Peyer's patch (tissue), 4 donors: ENCODE results near the gene USB1. TPM values are rescaled to one million over a fixed set of nuclear protein-coding genes. Genes with fewer than 3 reads are reported as not detected.

Experiments
- DNase-seq, 3 donors: peaks; one replicate each; pipeline ENCODE4 v3.0.0-alpha.2; 2017 to 2019
- H3K27ac ChIP-seq, 4 donors: fragments of 200-600 bp; sonication (generic); one replicate each; pipeline ENCODE4 v1.5.1; 2016 to 2019
- H3K27me3 ChIP-seq, 2 donors: fragments of 200-600 bp; sonication (generic); one replicate each; pipeline ENCODE4 v1.5.1; 2019
- H3K36me3 ChIP-seq, 3 donors: fragments of 200-600 bp; sonication (generic); one replicate each; pipeline ENCODE4 v1.5.1; 2016 to 2019
- H3K4me1 ChIP-seq, 4 donors: fragments of 200-600 bp; sonication (generic); one replicate each; pipeline ENCODE4 v1.5.1; 2016 to 2019
- H3K4me3 ChIP-seq, 4 donors: fragments of 200-600 bp; sonication (generic); 1 replicate in 3 of 4; 2 replicates in 1 of 4; pipeline ENCODE4 v1.5.1; 2016 to 2019; ENCODE audit warnings: mild to moderate bottlenecking in 1 of 4
- H3K9me3 ChIP-seq, 4 donors: fragments of 200-600 bp; sonication (generic); one replicate each; pipeline ENCODE4 v1.5.1; 2016 to 2019; ENCODE audit warnings: mild to moderate bottlenecking in 1 of 4
- CTCF ChIP-seq, 6 experiments: fragments of 450-650 bp in 4 of 6; fragments of 200-600 bp in 2 of 6; sonication (generic) in 1 of 6; IDR thresholded peaks; one replicate each; pipeline ENCODE4 v1.5.1; 2017 to 2019; ENCODE audit warnings: antibody characterized with exemption in 6 of 6, mild to moderate bottlenecking in 3 of 6, moderate library complexity in 1 of 6
- POLR2A ChIP-seq, 2 donors: fragments of 450-650 bp; IDR thresholded peaks; one replicate each; pipeline ENCODE4 v1.5.1; 2017; ENCODE audit warnings: antibody characterized with exemption in 2 of 2, mild to moderate bottlenecking in 2 of 2, moderate library complexity in 2 of 2
- total RNA-seq, 4 donors: library from RNA; depleted of rRNA; stranded (reverse); fragments of >200 nt; gene quantifications; one replicate each; pipeline ENCODE4 v1.1.0, GENCODE V29; 2016

The USB1 gene
- total RNA-seq, 4 donors from 2014 or later = 25.6 to 80.0 (median 42.7) TPM

GRCh38 chr16:57998992-57999365, 2.2 kb upstream of the USB1 start:
- peak overlapping the region in 2 of 4 donors; percentile 89 to 94 for H3K27ac ChIP-seq

GRCh38 chr16:57999366-57999970, 1.7 kb upstream of the USB1 start:
- peaks cover 0 to 37% (median 0%) of the 10 kb centered on the region in 3 donors for H3K36me3 ChIP-seq
- peak in 1 of 3 donors; percentile 23 for DNase-seq
- TF ChIP-seq CTCF (IDR thresholded peaks at IDR 0.05) = peak in 1 of 6 experiments; percentile 10
- no peak for TF ChIP-seq POLR2A (IDR thresholded peaks at IDR 0.05)
- H3K9me3 ChIP-seq = no peaks in the 10 kb centered on the region
- H3K4me1 ChIP-seq = peaks cover 4 to 24% (median 5%) of the 10 kb centered on the region in 4 donors
- peak overlapping the region; percentile 83 to 94 (median 86) for H3K27ac ChIP-seq
- H3K27me3 ChIP-seq = no peaks in the 10 kb centered on the region
- peak overlapping the region; percentile 64 to 95 (median 67) for H3K4me3 ChIP-seq

More at GRCh38 chr16:57998992-57999365, 2.2 kb upstream of the USB1 start:
- no peak for DNase-seq
- no peaks in the 10 kb centered on the region for H3K27me3 ChIP-seq
- peak overlapping the region in 1 of 4 donors; percentile 64 for H3K4me3 ChIP-seq
- TF ChIP-seq POLR2A (IDR thresholded peaks at IDR 0.05) (no peak), CTCF (IDR thresholded peaks at IDR 0.05) (no peak)
- peaks cover 4 to 24% (median 5%) of the 10 kb centered on the region in 4 donors for H3K4me1 ChIP-seq
- no peaks in the 10 kb centered on the region for H3K9me3 ChIP-seq
- peaks cover 0 to 37% (median 0%) of the 10 kb centered on the region in 3 donors for H3K36me3 ChIP-seq

- peak within 1 kb of the TSS; percentile 64 to 95 (median 67) for H3K4me3 ChIP-seq
Observed at GRCh38 chr16:57999971-58000705, 1.1 kb upstream of the USB1 start, which contains the start of gene ZNF319. ZNF319 (minus strand) TSS chr16:58000672; CDS start chr16:57998265, 2,407 bp downstream.

GRCh38 chr16:58001781-58002415, 691 bp downstream of the USB1 start:
- DNase-seq = no peak
- Histone ChIP-seq H3K36me3 (peaks cover 0 to 32% (median 0%) of the 10 kb centered on the region in 3 donors), H3K27ac (peak overlapping the region; percentile 83 to 94 (median 86)), H3K9me3 (no peaks in the 10 kb centered on the region), H3K4me1 (peaks cover 4 to 24% (median 5%) of the 10 kb centered on the region in 4 donors), H3K4me3 (peak overlapping the region; percentile 64 to 95 (median 67)), H3K27me3 (no peaks in the 10 kb centered on the region)
- TF ChIP-seq CTCF (IDR thresholded peaks at IDR 0.05) (no peak), POLR2A (IDR thresholded peaks at IDR 0.05) (no peak)

More at GRCh38 chr16:57999971-58000705, 1.1 kb upstream of the USB1 start, which contains the start of gene ZNF319:
- H3K9me3 ChIP-seq = no peaks in the 10 kb centered on the region
- TF ChIP-seq CTCF (IDR thresholded peaks at IDR 0.05) (no peak), POLR2A (IDR thresholded peaks at IDR 0.05) (no peak)
- H3K4me1 ChIP-seq = peaks cover 4 to 24% (median 5%) of the 10 kb centered on the region in 4 donors
- H3K27ac ChIP-seq = peak within 1 kb of the TSS; percentile 83 to 94 (median 86)
- H3K27me3 ChIP-seq = no peaks in the 10 kb centered on the region
- DNase-seq = peak in 1 of 3 donors; percentile 31
- peaks cover 0 to 37% (median 0%) of the 10 kb centered on the region in 3 donors for H3K36me3 ChIP-seq

GRCh38 chr16:58002416-58002800, 1.2 kb downstream of the USB1 start:
- no peak overlapping the region for H3K4me3 ChIP-seq
- no peak for DNase-seq
- peaks cover 0 to 27% (median 0%) of the 10 kb centered on the region in 3 donors for H3K36me3 ChIP-seq
- no peaks in the 10 kb centered on the region for H3K9me3 ChIP-seq
- no peaks in the 10 kb centered on the region for H3K27me3 ChIP-seq
- H3K4me1 ChIP-seq = peaks cover 4 to 24% (median 5%) of the 10 kb centered on the region in 4 donors
- H3K27ac ChIP-seq = no peak overlapping the region
- no peak for TF ChIP-seq POLR2A (IDR thresholded peaks at IDR 0.05)
